Pancreas (tissue), 10 donors: ENCODE measurements around the gene PTPRCAP. TPM values are rescaled to one million over a fixed set of nuclear protein-coding genes. Genes with fewer than 3 reads are reported as not detected.

Experiments used
- ATAC-seq, 4 donors: fragments of 200-7000 bp; cut with Tn5 transposase; one replicate each; pipeline versions ENCODE4 v1.8.0 to v1.9.1; 2020; ENCODE audit warnings: mild to moderate bottlenecking in 4 of 4, moderate library complexity in 4 of 4
- DNase-seq, 6 donors: peaks; one replicate each; pipeline ENCODE4 v3.0.0-alpha.2; 2020
- FAIRE-seq: peaks from 2 replicates; lab custom pipeline; 2012; peaks lifted over from hg19 to GRCh38; lab: Jason Lieb, UNC
- H3K27ac ChIP-seq, 4 donors: fragments of 200-600 bp; sonication (generic); 1 replicate in 3 of 4; 2 replicates in 1 of 4; pipeline versions ENCODE4 v1.5.0 to v1.8.0; 2020
- H3K27me3 ChIP-seq, 4 donors: fragments of 200-600 bp; one replicate each; pipeline ENCODE4 v1.8.0; 2021
- H3K36me3 ChIP-seq, 3 donors: fragments of 200-600 bp; sonication (generic) in 1 of 3; one replicate each; pipeline versions ENCODE4 v1.5.0 to v1.8.0; 2020 to 2021
- H3K4me1 ChIP-seq, 3 donors: fragments of 200-600 bp; one replicate each; pipeline ENCODE4 v1.8.0; 2021
- H3K4me3 ChIP-seq, 4 donors: fragments of 200-600 bp; sonication (generic) in 2 of 4; one replicate each; pipeline versions ENCODE4 v1.5.0 to v1.8.0; 2020 to 2021
- H3K9me3 ChIP-seq, 4 donors: fragments of 200-600 bp; one replicate each; pipeline ENCODE4 v1.8.0; 2021
- WGBS, 2 donors: extraction: QIAGEN DNeasy Blood & Tissue Kit; methylation state at CpG; one replicate each; pipeline ENCODE4 v1.1.7; 2013; 5-methylcytosine and 5-hydroxymethylcytosine counted together
- intact Hi-C, 3 donors: fragments of 100-400 bp; cut with DNase I; formaldehyde crosslinking; loops; one replicate each; pipeline versions ENCODE4 v1.11.1 to v1.14.2; 2022
- polyA plus RNA-seq, 2 donors: library from polyadenylated mRNA; stranded (reverse); fragments of 200-250 nt; gene quantifications; one replicate each; pipeline ENCODE4 v1.2.3, GENCODE V29; 2013
- total RNA-seq, 6 donors: library from RNA; stranded (reverse); fragmentation: NEBNext Ultra II Directional in 4 of 6; extraction: Animal tissue kit (Norgen Biotek cat#: 25700) in 4 of 6; gene quantifications; one replicate each; pipeline versions ENCODE4 v1.2.1 to v1.2.4, GENCODE V29; 2021 to 2023
- TF ChIP-seq, protein P1 (sequence below), 4 donors: fragments of 200-600 bp; sonication (generic) in 3 of 4; IDR thresholded peaks; one replicate each; pipeline versions ENCODE4 v1.5.0 to v1.8.0; 2021; ENCODE audit warnings: antibody characterized with exemption in 4 of 4
- donor health status: healthy with polysubstance abuse.
- donor health status: DM: no; HTN: no; CAD: no; lungs with moderate emphysema.
- donor health status: DM: no; HTN: no; CAD: no.
- donor health status: control.
- donor health status: control.
- donor health status: Bipolar disorder and iron deficiency.
- donor health status: DM: yes; HTN: yes; CAD: no.
- donor health status: DM: no; HTN: no; CAD: no.
- donor health status: DM: no; HTN: no; CAD: no.
- donor health status: DM: yes; HTN: yes; CAD: no.

The PTPRCAP gene
- total and polyA plus RNA-seq, 8 donors: 0.63 to 13.1 (median 2.2) TPM

DNA sequence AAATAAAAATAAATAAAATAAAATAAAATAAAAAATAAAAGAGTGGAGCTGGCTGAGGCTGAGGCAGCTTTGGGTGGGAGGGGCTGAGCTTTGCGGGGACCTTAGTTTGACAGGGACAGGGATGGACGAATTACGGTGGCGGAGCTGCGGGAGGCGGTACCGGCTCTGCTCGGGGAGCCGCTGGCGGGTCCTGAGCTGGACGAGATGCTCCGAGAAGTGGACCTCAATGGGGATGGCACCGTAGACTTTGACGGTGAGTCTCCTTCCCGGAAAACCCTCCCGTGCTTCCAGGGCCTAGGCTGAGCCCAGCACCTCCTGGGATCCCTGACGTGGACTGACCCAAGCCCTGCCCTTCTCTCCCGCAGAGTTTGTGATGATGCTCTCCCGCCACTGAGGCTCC lies 20.8 kb upstream of the PTPRCAP start:
- Histone ChIP-seq H3K27ac (no peak overlapping the region), H3K36me3 (no peaks in the 10 kb centered on the region), H3K4me1 (peaks cover 0 to under 1% (median 0%) of the 10 kb centered on the region in 3 donors), H3K27me3 (no peaks in the 10 kb centered on the region), H3K9me3 (no peaks in the 10 kb centered on the region), H3K4me3 (no peak overlapping the region)
- 81 to 88% methylated on average over 19 of the region's 19 CpGs for WGBS, 2 donors
- intact Hi-C loops: no loop called here
- TF ChIP-seq, protein P1, sequence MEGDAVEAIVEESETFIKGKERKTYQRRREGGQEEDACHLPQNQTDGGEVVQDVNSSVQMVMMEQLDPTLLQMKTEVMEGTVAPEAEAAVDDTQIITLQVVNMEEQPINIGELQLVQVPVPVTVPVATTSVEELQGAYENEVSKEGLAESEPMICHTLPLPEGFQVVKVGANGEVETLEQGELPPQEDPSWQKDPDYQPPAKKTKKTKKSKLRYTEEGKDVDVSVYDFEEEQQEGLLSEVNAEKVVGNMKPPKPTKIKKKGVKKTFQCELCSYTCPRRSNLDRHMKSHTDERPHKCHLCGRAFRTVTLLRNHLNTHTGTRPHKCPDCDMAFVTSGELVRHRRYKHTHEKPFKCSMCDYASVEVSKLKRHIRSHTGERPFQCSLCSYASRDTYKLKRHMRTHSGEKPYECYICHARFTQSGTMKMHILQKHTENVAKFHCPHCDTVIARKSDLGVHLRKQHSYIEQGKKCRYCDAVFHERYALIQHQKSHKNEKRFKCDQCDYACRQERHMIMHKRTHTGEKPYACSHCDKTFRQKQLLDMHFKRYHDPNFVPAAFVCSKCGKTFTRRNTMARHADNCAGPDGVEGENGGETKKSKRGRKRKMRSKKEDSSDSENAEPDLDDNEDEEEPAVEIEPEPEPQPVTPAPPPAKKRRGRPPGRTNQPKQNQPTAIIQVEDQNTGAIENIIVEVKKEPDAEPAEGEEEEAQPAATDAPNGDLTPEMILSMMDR (IDR thresholded peaks at IDR 0.05): no peak
- ATAC-seq (no peak), DNase-seq (peak in 2 of 6 donors; percentile 15 to 38), FAIRE-seq (no peak)

DNA sequence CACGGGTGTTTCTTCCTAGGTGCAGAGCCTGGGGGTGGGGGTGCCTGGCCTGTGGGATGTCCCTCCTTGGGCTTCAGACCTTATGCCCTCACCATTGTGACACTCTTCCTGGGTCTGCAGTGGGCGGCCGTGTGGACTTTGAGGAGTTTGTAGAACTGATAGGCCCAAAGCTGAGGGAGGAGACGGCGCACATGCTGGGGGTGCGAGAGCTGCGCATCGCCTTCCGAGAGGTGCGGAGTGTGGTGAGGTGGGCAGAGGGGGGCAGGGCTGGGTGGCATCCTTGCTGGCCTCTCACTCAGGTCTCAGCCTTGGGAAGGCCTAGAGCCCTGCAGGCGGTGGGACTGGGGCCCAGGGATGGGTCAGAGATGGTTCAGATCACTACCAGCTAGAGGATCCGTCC lies 20.0 kb upstream of the PTPRCAP start:
- intact Hi-C loops: no loop called here
- H3K9me3 ChIP-seq: no peaks in the 10 kb centered on the region
- H3K36me3 ChIP-seq: no peaks in the 10 kb centered on the region
- TF ChIP-seq, protein P1 (IDR thresholded peaks at IDR 0.05): no peak
- 85 to 91% methylated on average over 12 of the region's 12 CpGs for WGBS, 2 donors
- DNase-seq (peak in 2 of 6 donors; percentile 25 to 49), FAIRE-seq (no peak), ATAC-seq (no peak)
- no peak overlapping the region for H3K27ac ChIP-seq
- H3K4me1 ChIP-seq: peaks cover 0 to 2% (median 0%) of the 10 kb centered on the region in 3 donors
- no peak overlapping the region for H3K4me3 ChIP-seq
- H3K27me3 ChIP-seq: no peaks in the 10 kb centered on the region

DNA sequence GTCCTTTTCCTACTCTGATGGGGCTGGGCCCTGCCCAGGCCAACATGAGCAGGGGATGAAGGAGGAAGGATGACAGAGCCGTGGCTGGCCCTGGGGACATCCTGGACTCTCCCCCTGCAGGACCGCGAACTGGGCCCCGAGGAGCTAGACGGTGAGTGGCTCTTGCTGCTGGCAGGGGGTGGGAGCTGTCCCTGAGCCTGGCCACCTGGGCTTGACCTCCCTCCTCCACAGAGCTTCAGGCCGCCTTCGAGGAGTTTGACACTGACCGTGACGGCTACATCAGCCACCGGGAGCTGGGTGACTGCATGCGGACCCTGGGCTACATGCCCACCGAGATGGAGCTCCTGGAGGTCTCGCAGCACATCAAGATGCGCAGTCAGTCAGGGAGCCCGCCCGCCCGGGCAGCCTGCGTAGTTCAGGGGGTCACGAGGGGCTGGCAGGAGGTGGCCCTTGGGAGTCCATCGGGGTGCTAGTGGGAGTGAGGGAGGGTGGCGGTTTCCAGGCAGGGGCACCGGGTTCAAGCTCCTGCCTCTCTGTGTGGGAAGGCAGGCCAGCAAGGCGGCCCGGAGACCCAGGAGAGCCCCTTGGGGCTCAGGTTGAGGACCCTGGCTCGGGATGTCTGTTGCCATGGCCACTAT lies 18.7 kb upstream of the PTPRCAP start:
- Histone ChIP-seq H3K4me3 (no peak overlapping the region), H3K27me3 (no peaks in the 10 kb centered on the region), H3K27ac (no peak overlapping the region), H3K9me3 (no peaks in the 10 kb centered on the region), H3K4me1 (peaks cover 0 to 2% (median 0%) of the 10 kb centered on the region in 3 donors), H3K36me3 (no peaks in the 10 kb centered on the region)
- ATAC-seq: no peak
- intact Hi-C loops: no loop called here
- FAIRE-seq: no peak
- peak in 2 of 6 donors; percentile 27 to 79 for DNase-seq
- TF ChIP-seq, protein P1 (IDR thresholded peaks at IDR 0.05): no peak
- WGBS, 2 donors: 67 to 77% methylated on average over 23 to 25 of the region's 25 CpGs

DNA sequence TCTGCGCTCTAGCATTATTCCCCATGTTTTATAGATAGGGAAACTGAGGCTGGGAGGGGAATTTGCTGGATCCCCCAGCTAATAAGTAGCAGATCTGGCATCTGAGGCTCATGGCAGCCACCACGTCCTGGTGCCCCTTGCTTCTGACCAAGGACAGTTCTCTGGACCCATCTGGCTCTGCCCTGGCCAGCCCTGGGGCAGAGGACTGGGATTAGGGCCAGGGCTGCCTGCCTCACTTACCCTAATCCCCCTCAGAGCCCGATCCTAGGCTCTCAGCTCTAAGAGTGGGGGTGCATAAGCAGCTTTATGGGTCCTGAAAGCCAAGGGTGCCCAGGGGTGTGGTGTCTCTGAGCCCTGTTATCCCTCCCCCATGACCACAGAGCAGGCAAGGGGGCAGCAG lies 17.6 kb upstream of the PTPRCAP start, which contains the start of gene CABP4:
CABP4 (plus strand) TSS at position 301 of the 400 bp plus-strand sequence; CDS start at position 371, 70 bp downstream.
- ATAC-seq (no peak), DNase-seq (peak in 1 of 6 donors; percentile 12), FAIRE-seq (no peak)
- intact Hi-C loops: no loop called here
- Histone ChIP-seq H3K9me3 (no peaks in the 10 kb centered on the region), H3K27me3 (no peaks in the 10 kb centered on the region), H3K4me3 (no peak within 1 kb of the TSS), H3K4me1 (peaks cover 0 to 2% (median 0%) of the 10 kb centered on the region in 3 donors), H3K27ac (no peak within 1 kb of the TSS), H3K36me3 (no peaks in the 10 kb centered on the region)
- TF ChIP-seq, protein P1 (IDR thresholded peaks at IDR 0.05): no peak
- 82 to 89% methylated on average over 3 of the region's 3 CpGs for WGBS, 2 donors
